HG03039 (cell line): ENCODE results near the gene RHD.
A peak's percentile ranks its signal among the peaks of the same experiment; 100 is the strongest.
"Not testable (repeated sequence)": the region's sequence is repeated elsewhere in the genome, so short reads cannot be mapped to it uniquely, and the experiment has no call there.

Experiments used
- ATAC-seq: cut with Tn5 transposase; IDR thresholded peaks from one replicate; pipeline ENCODE4 v1.9.1; 2021; ENCODE audit warnings: mild to moderate bottlenecking, moderate library complexity; ENCODE audit not compliant: unreplicated experiment

The RHD gene

DNA sequence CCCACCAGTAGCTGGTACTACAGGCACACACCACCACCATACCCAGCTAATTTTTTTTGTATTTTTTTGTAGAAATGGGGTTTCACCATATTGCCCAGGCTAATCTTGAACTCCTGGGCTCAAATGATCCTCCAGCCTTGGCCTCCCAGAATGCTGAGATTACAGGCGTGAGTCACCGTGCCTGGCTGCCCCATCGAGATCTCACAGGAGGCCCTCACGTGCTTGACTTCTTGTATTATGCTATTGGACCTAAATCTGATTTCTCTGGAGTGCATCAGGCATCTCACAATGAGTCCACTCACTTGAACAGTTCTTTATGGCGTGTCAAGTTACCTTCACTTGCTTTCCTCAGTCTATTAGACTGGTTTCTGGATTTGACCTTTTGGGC, 15.7 kb upstream of the RHD start:
- no peak for ATAC-seq

DNA sequence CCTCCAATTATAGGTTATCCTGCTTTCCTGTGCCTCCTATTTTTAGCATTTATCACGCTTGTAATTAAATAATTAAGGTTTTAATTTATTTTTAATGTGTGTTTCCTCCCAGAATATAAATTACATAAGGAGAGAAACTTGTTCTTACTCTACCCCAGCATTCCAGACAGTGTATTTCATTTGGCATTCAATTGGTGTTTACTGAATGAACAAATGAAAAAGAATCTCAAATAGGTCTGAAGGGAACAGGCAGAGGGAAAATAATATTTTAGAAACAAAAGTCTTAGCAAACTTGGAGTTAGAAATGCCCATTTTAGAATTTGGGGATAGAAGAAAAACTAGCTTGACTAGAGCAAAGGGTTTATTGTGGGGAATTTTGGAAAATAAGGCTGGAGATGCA, 15.1 kb upstream of the RHD start:
- no peak for ATAC-seq

DNA sequence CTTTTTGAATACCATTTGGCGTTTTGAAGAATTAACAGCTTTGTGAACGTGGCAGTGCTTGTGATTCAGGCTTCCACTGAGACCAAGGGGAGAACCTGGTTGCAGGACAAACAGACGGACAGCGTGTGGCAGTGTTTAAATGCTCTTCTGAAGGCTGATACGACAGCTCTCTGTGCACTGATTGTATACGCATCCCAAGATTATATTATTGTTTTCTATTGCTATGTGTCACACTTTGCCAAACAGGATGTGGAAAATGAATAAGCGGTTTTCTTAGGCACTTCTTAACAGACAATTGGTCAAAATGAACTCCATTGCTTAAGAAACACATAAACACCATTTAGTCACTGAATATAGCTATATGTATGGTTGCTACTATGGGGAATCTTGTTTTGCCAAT, 12.5 kb upstream of the RHD start:
- not testable (repeated sequence) for ATAC-seq

GRCh38 chr1:25260336-25260735, 12.0 kb upstream of the RHD start:
- not testable (repeated sequence) for ATAC-seq

DNA sequence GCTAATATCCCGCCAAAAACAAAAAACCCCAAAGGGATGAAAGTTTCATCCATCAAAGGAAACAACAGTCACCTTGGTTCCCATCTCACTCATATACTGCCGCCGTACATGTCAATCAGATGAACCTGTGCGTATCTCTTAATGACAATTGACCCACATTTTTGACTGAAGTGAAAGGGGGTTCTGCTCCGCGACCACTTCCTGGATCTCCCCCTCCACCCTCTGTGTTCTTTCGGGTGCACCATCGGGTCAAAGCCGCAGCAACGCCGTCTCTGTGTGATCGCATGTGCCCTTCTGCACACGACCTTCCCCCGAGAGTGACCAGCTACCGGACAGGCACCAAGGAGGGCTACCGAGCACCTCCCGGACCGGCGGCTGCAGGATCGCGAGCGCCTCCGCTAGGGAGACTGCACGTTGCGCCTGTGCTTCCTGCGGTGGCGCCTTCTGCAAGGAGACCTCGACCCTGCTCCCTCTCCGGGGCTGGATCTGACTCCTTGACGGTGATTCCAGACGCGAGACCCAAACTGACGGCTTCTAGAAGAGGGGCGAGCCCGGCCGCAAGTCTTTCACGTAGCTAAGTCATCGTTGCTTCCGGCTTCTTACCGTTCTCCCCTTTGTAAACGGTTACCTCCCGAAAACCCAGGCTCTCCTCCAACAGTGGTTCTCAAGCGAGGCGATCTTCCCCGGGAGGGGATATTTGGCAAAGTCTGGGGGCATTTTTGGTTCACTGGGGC, 5.6 kb upstream of the RHD start:
- peak; percentile 16 for ATAC-seq

- peak; percentile 60 for ATAC-seq
Measured at GRCh38 chr1:25267288-25268142, 4.8 kb upstream of the RHD start.

DNA sequence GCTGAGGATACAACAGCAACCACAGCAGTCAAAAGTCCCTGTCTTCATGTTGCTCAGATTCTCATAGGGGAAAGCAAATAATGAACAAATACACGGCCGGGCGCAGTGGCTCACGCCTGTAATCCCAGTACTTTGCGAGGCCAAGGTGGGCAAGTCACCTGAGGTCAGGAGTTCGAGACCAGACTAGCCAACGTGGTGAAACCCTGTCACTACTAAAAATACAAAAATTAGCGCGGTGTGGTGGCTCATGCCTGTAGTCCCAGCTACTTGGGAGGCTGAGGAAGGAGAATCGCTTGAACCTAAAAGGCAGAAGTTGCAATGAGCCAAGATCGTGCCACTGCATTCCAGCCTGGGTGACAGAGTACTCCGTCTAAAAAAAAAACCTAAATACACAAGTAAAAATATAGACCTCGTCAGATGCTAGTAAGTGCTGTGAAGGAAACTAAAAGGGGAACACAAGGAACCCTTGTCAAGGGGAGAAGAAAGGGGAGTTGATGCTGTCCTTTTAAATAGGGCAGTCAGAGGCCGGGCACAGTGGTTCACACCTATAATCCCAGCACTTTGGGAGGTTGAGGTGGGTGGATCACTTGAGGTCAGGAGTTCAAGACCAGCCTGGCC, 4.1 kb upstream of the RHD start:
- ATAC-seq: not testable (repeated sequence)

GRCh38 chr1:25275648-25276047, 3.3 kb downstream of the RHD start:
- ATAC-seq: not testable (repeated sequence)

- not testable (repeated sequence) for ATAC-seq
Measured at GRCh38 chr1:25277295-25277694, 5.0 kb downstream of the RHD start.

GRCh38 chr1:25278358-25278757, 6.0 kb downstream of the RHD start:
- not testable (repeated sequence) for ATAC-seq

DNA sequence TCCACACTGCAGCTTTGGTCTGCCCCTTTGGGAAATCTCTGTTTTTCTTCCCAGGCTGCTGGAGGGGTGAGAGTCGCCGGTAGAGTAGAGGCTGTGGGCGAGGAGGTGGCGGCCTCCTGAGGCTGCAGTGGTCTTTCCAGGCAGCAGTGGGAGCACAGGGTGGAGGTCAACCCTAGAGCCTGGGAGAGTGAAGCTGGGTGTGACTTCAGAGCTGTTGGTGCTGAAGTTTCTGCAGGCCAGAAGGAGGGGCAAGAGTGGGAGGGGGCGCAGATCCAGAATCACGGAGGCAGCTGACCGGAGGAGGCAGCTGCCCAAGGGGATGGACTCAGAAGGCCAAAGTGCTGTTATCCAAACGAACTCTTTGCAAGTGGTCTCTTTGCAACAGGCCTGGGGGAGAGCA, 6.5 kb downstream of the RHD start:
- not testable (repeated sequence) for ATAC-seq

GRCh38 chr1:25279693-25280111, 7.4 kb downstream of the RHD start:
- not testable (repeated sequence) for ATAC-seq

DNA sequence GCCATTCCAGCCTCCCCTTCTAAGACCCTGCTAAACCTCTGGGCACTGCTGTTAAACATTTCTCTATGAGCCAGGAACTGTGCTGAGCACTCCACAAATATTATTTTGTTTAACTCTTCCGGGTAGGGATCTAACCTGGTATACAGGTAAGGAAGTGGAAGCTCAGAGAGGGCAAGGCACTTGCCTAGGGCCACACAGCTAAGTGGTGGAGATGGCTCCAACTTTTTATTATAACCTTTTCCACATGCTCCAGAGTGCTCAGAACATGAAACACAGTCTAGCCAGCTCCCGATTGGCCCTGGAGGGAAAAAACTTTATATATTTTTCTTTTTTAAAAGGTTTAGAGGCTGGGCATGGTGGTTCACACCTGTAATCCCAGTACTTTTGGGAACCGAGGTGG, 13.6 kb downstream of the RHD start:
- not testable (repeated sequence) for ATAC-seq

GRCh38 chr1:25287164-25287563, 14.9 kb downstream of the RHD start:
- not testable (repeated sequence) for ATAC-seq

GRCh38 chr1:25288573-25289101, 16.3 kb downstream of the RHD start:
- not testable (repeated sequence) for ATAC-seq

DNA sequence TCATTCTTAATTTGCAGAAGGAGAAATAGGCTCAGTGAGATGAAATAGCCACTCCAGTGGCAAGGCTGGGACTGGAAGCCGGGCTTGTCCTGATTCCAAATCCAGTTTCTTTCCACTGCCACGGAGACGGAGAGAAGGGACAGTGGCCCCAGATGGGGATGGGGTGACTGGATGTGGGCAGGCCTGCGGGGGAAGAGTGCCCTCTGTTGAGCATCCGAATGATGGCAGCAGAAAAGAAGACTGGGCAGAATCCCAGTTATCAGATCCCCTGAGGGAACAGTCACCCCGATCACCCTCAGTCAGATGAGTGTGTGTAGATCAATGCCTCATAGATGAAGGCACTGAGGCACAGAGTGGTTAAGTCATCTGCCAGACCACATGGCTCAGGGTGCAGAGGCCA, 17.7 kb downstream of the RHD start:
- not testable (repeated sequence) for ATAC-seq

DNA sequence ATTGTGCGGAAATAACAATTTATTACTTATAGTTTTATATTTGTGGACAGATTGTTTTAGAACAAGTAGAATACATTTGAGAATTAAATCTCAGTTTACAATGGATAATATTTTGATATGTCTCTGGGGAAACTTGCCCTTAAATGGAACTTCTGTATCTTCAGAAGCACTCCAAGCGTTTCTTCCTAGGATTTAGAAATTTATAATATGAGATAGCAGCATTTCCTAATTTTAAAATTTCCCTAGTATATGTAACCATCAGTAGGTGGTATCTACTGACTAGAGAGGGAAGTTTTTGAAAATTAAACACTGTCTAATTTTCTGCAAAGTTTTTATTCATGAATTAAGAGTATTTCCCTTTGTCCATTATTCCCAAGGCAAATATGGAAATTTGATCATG, 21.1 kb downstream of the RHD start:
- ATAC-seq: not testable (repeated sequence)

GRCh38 chr1:25294889-25295826, 22.8 kb downstream of the RHD start:
- ATAC-seq: not testable (repeated sequence)

- ATAC-seq: not testable (repeated sequence)
Measured at GRCh38 chr1:25296501-25296900, 24.2 kb downstream of the RHD start.

DNA sequence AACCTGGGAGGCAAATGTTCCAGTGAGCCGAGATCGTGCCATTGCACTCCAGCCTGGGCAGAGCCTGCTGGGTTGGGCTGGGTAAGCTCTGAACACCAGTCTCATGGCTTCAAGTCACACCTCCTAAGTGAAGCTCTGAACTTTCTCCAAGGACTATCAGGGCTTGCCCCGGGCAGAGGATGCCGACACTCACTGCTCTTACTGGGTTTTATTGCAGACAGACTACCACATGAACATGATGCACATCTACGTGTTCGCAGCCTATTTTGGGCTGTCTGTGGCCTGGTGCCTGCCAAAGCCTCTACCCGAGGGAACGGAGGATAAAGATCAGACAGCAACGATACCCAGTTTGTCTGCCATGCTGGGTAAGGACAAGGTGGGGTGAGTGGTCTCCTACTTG, 28.4 kb downstream of the RHD start:
- not testable (repeated sequence) for ATAC-seq
